GM12878 (cell line): Measurements from ENCODE around the gene RFK. TPM values are rescaled to one million over a fixed set of nuclear protein-coding genes. Genes with fewer than 3 reads are reported as not detected.

ENCODE experiments used
- ATAC-seq: fragments of 200-7000 bp; cut with Tn5 transposase; 3 replicates; pipeline ENCODE4 v1.9.1; 2020; ENCODE audit warnings: mild to moderate bottlenecking, moderate library complexity
- BruUV-seq: library from RNA; stranded (reverse); fragments of 400-500 nt; replicated peaks from 2 replicates; lab custom pipeline; 2021; lab: Mats Ljungman, UMichigan
- CTCF ChIA-PET: fragments of 300-600 bp; sonication (Branson Sonifier 250); formaldehyde crosslinking; extraction: SDS; loops from one replicate; lab custom pipeline; 2021; ENCODE audit warnings: inconsistent platforms; lab: Yijun Ruan, JAX
- POLR2A ChIA-PET: fragments of 350-600 bp; formaldehyde crosslinking; extraction: SDS; loops from one replicate; lab custom pipeline; 2021; ENCODE audit warnings: inconsistent platforms; lab: Charles Lee
- RAD21 ChIA-PET: fragments of 300-600 bp; sonication (Branson Sonifier 250); formaldehyde crosslinking; loops from one replicate; lab custom pipeline; 2023; ENCODE audit warnings: antibody characterized with exemption; ENCODE audit not compliant: unreplicated experiment; lab: Charles Lee
- SMC1A ChIA-PET: fragments of 300-600 bp; sonication (Branson Sonifier 250); formaldehyde crosslinking; loops from one replicate; lab custom pipeline; 2023; ENCODE audit not compliant: unreplicated experiment, uncharacterized antibody; lab: Charles Lee
- DNase-seq: peaks from one replicate; pipeline ENCODE4 v3.0.0-alpha.2; 2011; ENCODE audit warnings: low read depth, low spot score
- FAIRE-seq: peaks from 3 replicates; lab custom pipeline; 2011; peaks lifted over from hg19 to GRCh38; lab: Jason Lieb, UNC
- H2AFZ ChIP-seq: 2 replicates; pipeline ENCODE4 v1.6.0; 2011; ENCODE audit warnings: low read depth, low read length, control low read depth; ENCODE audit not compliant: control insufficient read depth
- H3K27ac ChIP-seq: 2 replicates; pipeline ENCODE4 v1.5.1; 2011; ENCODE audit warnings: control low read depth; ENCODE audit not compliant: control insufficient read depth, insufficient read depth
- H3K27me3 ChIP-seq, 2 experiments: replicated peaks in 1 of 2; 2 replicates each; pipeline versions ENCODE4 v1.6.0 to v1.6.1; 2011; ENCODE audit warnings: low read length in 1 of 2; ENCODE audit not compliant: control insufficient read depth in 2 of 2, insufficient read depth in 2 of 2
- H3K36me3 ChIP-seq, 2 experiments: 2 replicates each; pipeline ENCODE4 v1.5.1; 2011; ENCODE audit warnings: low read length in 1 of 2; ENCODE audit not compliant: control insufficient read depth in 2 of 2, insufficient read depth in 2 of 2
- H3K4me1 ChIP-seq: 2 replicates; pipeline ENCODE4 v1.6.1; 2011; ENCODE audit warnings: mild to moderate bottlenecking, low read length, moderate library complexity, mixed read lengths; ENCODE audit not compliant: control insufficient read depth, insufficient read depth
- H3K4me2 ChIP-seq: 2 replicates; pipeline ENCODE4 v1.6.0; 2011; ENCODE audit warnings: control low read depth; ENCODE audit not compliant: control insufficient read depth, insufficient read depth
- H3K4me3 ChIP-seq: fragments of 200-600 bp; sonication (generic); 2 replicates; pipeline ENCODE4 v1.5.1; 2016
- H3K79me2 ChIP-seq: 2 replicates; pipeline ENCODE4 v1.6.0; 2011; ENCODE audit warnings: low read length; ENCODE audit not compliant: control insufficient read depth, insufficient read depth
- H3K9ac ChIP-seq: 2 replicates; pipeline ENCODE4 v1.8.0; 2011; ENCODE audit warnings: low read length, control low read depth, mixed read lengths; ENCODE audit not compliant: control insufficient read depth, insufficient read depth
- H3K9me3 ChIP-seq: replicated peaks from 3 replicates; pipeline ENCODE4 v1.5.1; 2011; ENCODE audit warnings: mild to moderate bottlenecking, low read length; ENCODE audit not compliant: control insufficient read depth, insufficient read depth
- H4K20me1 ChIP-seq: 2 replicates; pipeline ENCODE4 v1.6.0; 2011; ENCODE audit not compliant: control insufficient read depth, insufficient read depth
- BCL3 ChIP-seq: IDR thresholded peaks from 2 replicates; pipeline ENCODE4 v1.6.1; 2011; ENCODE audit warnings: borderline replicate concordance, low read depth, mild to moderate bottlenecking, moderate library complexity, low read length; ENCODE audit not compliant: insufficient read depth, poor library complexity, severe bottlenecking
- CTCF ChIP-seq, 3 experiments: IDR thresholded peaks in 2 of 3; conservative IDR thresholded peaks in 1 of 3; 2 replicates each; pipeline ENCODE4 v1.5.1; 2011; ENCODE audit warnings: low read depth in 3 of 3, low read length in 3 of 3, mild to moderate bottlenecking in 3 of 3, control low read depth in 2 of 3, moderate library complexity in 2 of 3, inconsistent platforms in 1 of 3, mixed read lengths in 1 of 3; ENCODE audit not compliant: control insufficient read depth in 2 of 3, insufficient read depth in 1 of 3; ENCODE audit errors: extremely low read depth in 1 of 3
- E2F4 ChIP-seq: IDR thresholded peaks from 2 replicates; pipeline ENCODE4 v1.6.1; 2012; ENCODE audit warnings: low read depth, low read length, improper control_type of control experiment
- HDGF ChIP-seq: fragments of 450-650 bp; IDR thresholded peaks from 2 replicates; pipeline ENCODE4 v1.6.1; 2016; ENCODE audit warnings: antibody characterized with exemption
- IRF5 ChIP-seq: fragments of 450-650 bp; IDR thresholded peaks from 2 replicates; pipeline ENCODE4 v1.6.1; 2017; ENCODE audit warnings: borderline replicate concordance
- JUND ChIP-seq: IDR thresholded peaks from 2 replicates; pipeline ENCODE4 v1.6.1; 2012; ENCODE audit warnings: low read depth, mild to moderate bottlenecking, low read length, improper control_type of control experiment, moderate library complexity
- MLLT1 ChIP-seq: fragments of 450-650 bp; IDR thresholded peaks from 2 replicates; pipeline ENCODE4 v1.6.1; 2016; ENCODE audit warnings: mild to moderate bottlenecking
- NRF1 ChIP-seq: conservative IDR thresholded peaks from 2 replicates; pipeline ENCODE4 v1.6.1; 2011; ENCODE audit warnings: mild to moderate bottlenecking, low read depth, low read length, improper control_type of control experiment
- POLR2AphosphoS2 ChIP-seq: IDR thresholded peaks from 2 replicates; pipeline ENCODE4 v1.6.1; 2011; ENCODE audit warnings: low read depth, mild to moderate bottlenecking, low read length, improper control_type of control experiment, moderate library complexity
- RFX5 ChIP-seq: IDR thresholded peaks from 2 replicates; pipeline ENCODE4 v1.6.1; 2011; ENCODE audit warnings: low read depth, low read length, improper control_type of control experiment
- TARDBP ChIP-seq: IDR thresholded peaks from 2 replicates; pipeline ENCODE4 v1.6.1; 2016; ENCODE audit warnings: borderline replicate concordance
- ZNF217 ChIP-seq: fragments of 450-650 bp; IDR thresholded peaks from 2 replicates; pipeline ENCODE4 v1.6.1; 2017; ENCODE audit warnings: antibody characterized with exemption, mild to moderate bottlenecking
- ZNF592 ChIP-seq: fragments of 450-650 bp; IDR thresholded peaks from 2 replicates; pipeline ENCODE4 v1.6.1; 2017; ENCODE audit warnings: mild to moderate bottlenecking, moderate library complexity
- WGBS: methylation state at CpG from one replicate; pipeline ENCODE4 v1.1.6; 2016; ENCODE audit warnings: low lambda C conversion rate; ENCODE audit not compliant: insufficient replicate concordance, insufficient coverage; ENCODE audit errors: missing lambda C conversion rate; 5-methylcytosine and 5-hydroxymethylcytosine counted together
- in situ Hi-C: fragments of 300-500 bp; cut with MboI; formaldehyde crosslinking; loops from 9 replicates; pipeline ENCODE4 v1.14.3; 2018; ENCODE audit warnings: mixed read lengths
- intact Hi-C: fragments of 100-400 bp; cut with micrococcal nuclease; formaldehyde crosslinking; loops from one replicate; pipeline ENCODE4 v1.14.2; 2022; ENCODE audit not compliant: unreplicated experiment
- polyA plus RNA-seq, 11 experiments: library from polyadenylated mRNA; depleted of rRNA in 4 of 11; unstranded in 6 of 11; stranded (reverse) in 5 of 11; fragments of >200 nt; fragmentation: Nextera tagmentation in 4 of 11; fragmentation: Illumina TruSeq in 1 of 11; extraction: Ambion mirVana in 4 of 11; extraction: Trizol in 1 of 11; gene quantifications; 1 replicate in 1 of 11; 2 replicates in 10 of 11; pipeline versions ENCODE4 v1.2.1 to v1.2.3, GENCODE V29; 2011 to 2016; ENCODE audit warnings: inconsistent platforms in 2 of 11, missing spikeins in 2 of 11, low read depth in 1 of 11
- total RNA-seq, 4 experiments: library from RNA; depleted of rRNA in 3 of 4; stranded (reverse); fragments of >200 nt in 3 of 4; fragmentation: Illumina TruSeq in 1 of 4; extraction: Trizol in 1 of 4; gene quantifications; 2 replicates each; pipeline versions ENCODE4 v1.2.1 to v1.2.3, GENCODE V29; 2013 to 2021

RFK gene
- total and polyA plus RNA-seq, 10 of the 15 experiments (the other 5 are each of a cell fraction or from before 2014, with no cell fraction given): 4.4 to 18.6 (median 11.6) TPM

- FAIRE-seq: no peak
- TF ChIP-seq MLLT1: no peak
- TF ChIP-seq TARDBP: no peak
- no peak for TF ChIP-seq IRF5
- no peak for TF ChIP-seq E2F4
- no peak for TF ChIP-seq POLR2AphosphoS2
- TF ChIP-seq RFX5: no peak
- no peak for TF ChIP-seq HDGF
- TF ChIP-seq NRF1: no peak
- TF ChIP-seq ZNF217: no peak
- no peak for TF ChIP-seq CTCF (IDR thresholded peaks at IDR 0.05 in 2 of 3, conservative IDR thresholded peaks at IDR 0.05 in 1 of 3; ENCODE audit: control insufficient read depth in 2 of 3, extremely low read depth in 1 of 3, insufficient read depth in 1 of 3, low read depth in 3 of 3, low read length in 3 of 3)
- no peak for TF ChIP-seq BCL3
- no peak for TF ChIP-seq JUND
- no peak for TF ChIP-seq ZNF592
Observed at GRCh38 chr9:76342201-76342600, 52.0 kb downstream of the RFK start.

More at GRCh38 chr9:76342201-76342600, 52.0 kb downstream of the RFK start:
- Histone ChIP-seq H4K20me1 (no peaks in the 10 kb centered on the region), H3K36me3 (no peaks in the 10 kb centered on the region), H3K4me2 (no peak overlapping the region), H3K79me2 (no peaks in the 10 kb centered on the region), H3K9ac (no peak overlapping the region), H2AFZ (no peak overlapping the region), H3K9me3 (no peaks in the 10 kb centered on the region), H3K4me1 (no peaks in the 10 kb centered on the region), H3K27ac (no peak overlapping the region), H3K4me3 (no peak overlapping the region), H3K27me3 (no peaks in the 10 kb centered on the region)
- POLR2A ChIA-PET: no interaction called here
- no TSS peak for BruUV-seq
- SMC1A ChIA-PET: no interaction called here
- 0% methylated on average over 1 of the region's 1 CpG for WGBS
- CTCF ChIA-PET: no interaction called here
- in situ Hi-C loops (no loop called here), intact Hi-C loops (no loop called here)
- DNase-seq: no peak
- RAD21 ChIA-PET: no interaction called here
- no peak for ATAC-seq
